OCI-LY1 (cell line): ENCODE measurements around the gene PRR5L.

Experiments
- EZH2 ChIP-seq: fragments of 200-600 bp; sonication (generic), shearing (Covaris generic); IDR thresholded peaks from 2 replicates; pipeline ENCODE4 v1.8.0; 2017; ENCODE audit warnings: borderline replicate concordance, mixed run types, mild to moderate bottlenecking, antibody characterized with exemption, low read length, moderate library complexity, mixed read lengths
- TF ChIP-seq, protein P1 (sequence below): fragments of 200-600 bp; sonication (generic), shearing (Covaris generic); IDR thresholded peaks from 2 replicates; pipeline ENCODE4 v1.5.1; 2017; ENCODE audit warnings: mild to moderate bottlenecking, antibody characterized with exemption, low read length, moderate library complexity, mixed read lengths

GRCh38 chr11:36248436-36248835 is 47.7 kb upstream of the PRR5L start:
- TF ChIP-seq EZH2: no peak
- TF ChIP-seq, protein P1, sequence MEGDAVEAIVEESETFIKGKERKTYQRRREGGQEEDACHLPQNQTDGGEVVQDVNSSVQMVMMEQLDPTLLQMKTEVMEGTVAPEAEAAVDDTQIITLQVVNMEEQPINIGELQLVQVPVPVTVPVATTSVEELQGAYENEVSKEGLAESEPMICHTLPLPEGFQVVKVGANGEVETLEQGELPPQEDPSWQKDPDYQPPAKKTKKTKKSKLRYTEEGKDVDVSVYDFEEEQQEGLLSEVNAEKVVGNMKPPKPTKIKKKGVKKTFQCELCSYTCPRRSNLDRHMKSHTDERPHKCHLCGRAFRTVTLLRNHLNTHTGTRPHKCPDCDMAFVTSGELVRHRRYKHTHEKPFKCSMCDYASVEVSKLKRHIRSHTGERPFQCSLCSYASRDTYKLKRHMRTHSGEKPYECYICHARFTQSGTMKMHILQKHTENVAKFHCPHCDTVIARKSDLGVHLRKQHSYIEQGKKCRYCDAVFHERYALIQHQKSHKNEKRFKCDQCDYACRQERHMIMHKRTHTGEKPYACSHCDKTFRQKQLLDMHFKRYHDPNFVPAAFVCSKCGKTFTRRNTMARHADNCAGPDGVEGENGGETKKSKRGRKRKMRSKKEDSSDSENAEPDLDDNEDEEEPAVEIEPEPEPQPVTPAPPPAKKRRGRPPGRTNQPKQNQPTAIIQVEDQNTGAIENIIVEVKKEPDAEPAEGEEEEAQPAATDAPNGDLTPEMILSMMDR: no peak
